M059J (cell line): ENCODE data around the gene ITGA2B. TPM values are rescaled to one million over a fixed set of nuclear protein-coding genes. Genes with fewer than 3 reads are reported as not detected.
"Not testable (repeated sequence)": the region's sequence is repeated elsewhere in the genome, so short reads cannot be mapped to it uniquely, and the experiment has no call there.

Source experiments
- DNase-seq: peaks from one replicate; pipeline ENCODE4 v3.0.0-alpha.2; 2012; ENCODE audit warnings: low read depth
- total RNA-seq: library from RNA; depleted of rRNA; stranded (reverse); fragments of >200 nt; shearing (Covaris generic); gene quantifications from 2 replicates; pipeline ENCODE4 v1.2.3, GENCODE V29; 2014

ITGA2B gene
- total RNA-seq, 1 experiment from 2014 or later: 0.25 TPM

DNA sequence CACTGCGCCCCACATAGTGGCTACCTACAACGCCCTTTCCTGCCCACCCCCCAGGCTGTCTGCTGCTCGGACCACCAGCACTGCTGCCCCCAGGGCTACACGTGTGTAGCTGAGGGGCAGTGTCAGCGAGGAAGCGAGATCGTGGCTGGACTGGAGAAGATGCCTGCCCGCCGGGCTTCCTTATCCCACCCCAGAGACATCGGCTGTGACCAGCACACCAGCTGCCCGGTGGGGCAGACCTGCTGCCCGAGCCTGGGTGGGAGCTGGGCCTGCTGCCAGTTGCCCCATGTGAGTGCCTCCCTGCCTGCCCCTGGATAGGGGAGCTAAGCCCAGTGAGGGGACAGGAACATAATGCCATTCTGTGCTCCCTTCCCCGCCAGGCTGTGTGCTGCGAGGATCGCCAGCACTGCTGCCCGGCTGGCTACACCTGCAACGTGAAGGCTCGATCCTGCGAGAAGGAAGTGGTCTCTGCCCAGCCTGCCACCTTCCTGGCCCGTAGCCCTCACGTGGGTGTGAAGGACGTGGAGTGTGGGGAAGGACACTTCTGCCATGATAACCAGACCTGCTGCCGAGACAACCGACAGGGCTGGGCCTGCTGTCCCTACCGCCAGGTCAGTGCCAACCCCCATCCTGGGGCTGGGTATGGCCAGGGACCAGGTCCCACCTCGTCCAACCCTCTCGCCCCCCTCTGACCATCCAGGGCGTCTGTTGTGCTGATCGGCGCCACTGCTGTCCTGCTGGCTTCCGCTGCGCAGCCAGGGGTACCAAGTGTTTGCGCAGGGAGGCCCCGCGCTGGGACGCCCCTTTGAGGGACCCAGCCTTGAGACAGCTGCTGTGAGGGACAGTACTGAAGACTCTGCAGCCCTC is 37.3 kb downstream of the ITGA2B start:
- no peak for DNase-seq

GRCh38 chr17:44351464-44351863 is 38.0 kb downstream of the ITGA2B start:
- no peak for DNase-seq

DNA sequence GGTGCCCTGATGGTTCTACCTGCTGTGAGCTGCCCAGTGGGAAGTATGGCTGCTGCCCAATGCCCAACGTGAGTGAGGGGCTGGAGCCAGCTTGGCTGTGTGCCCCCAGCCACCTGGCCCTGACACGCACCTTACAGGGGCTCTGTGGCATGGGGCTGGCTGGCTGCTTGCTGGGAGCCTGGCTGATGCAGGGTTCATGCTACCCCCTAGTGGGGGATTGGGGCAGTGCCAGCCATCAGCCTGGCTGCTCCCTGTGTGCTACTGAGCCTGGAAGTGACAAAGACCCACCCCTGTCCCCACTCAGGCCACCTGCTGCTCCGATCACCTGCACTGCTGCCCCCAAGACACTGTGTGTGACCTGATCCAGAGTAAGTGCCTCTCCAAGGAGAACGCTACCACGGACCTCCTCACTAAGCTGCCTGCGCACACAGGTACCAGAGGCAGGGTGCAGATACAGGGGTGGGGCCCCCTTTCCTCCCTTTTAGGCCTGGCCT is 38.7 kb downstream of the ITGA2B start:
- DNase-seq: peak; percentile 42

DNA sequence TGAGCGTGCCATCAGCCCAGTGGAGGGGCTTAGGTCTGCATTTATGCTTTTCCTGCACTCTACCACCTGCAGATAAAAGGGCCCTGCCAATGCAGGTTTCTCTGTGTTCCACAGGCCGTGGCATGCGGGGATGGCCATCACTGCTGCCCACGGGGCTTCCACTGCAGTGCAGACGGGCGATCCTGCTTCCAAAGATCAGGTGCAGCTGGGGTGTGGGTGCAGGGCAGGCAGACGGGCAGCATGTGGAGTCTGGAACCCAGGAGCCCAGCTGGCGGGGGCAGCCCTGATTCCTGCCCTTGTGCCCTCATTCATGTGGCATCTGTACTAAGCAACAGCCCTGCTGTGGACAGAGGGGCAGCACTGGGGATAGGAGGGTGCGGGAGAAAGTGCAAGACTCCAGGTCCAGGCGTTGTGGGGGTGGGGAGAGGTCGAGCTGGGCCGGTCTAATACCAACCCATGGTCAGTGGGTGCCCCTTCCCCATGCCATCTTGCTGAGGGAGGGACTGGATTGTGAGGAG is 39.8 kb downstream of the ITGA2B start:
- no peak for DNase-seq

GRCh38 chr17:44348988-44349364 is 40.5 kb downstream of the ITGA2B start:
- DNase-seq: no peak

- peak; percentile 44 for DNase-seq
Observed at GRCh38 chr17:44348234-44348987, 41.0 kb downstream of the ITGA2B start.

DNA sequence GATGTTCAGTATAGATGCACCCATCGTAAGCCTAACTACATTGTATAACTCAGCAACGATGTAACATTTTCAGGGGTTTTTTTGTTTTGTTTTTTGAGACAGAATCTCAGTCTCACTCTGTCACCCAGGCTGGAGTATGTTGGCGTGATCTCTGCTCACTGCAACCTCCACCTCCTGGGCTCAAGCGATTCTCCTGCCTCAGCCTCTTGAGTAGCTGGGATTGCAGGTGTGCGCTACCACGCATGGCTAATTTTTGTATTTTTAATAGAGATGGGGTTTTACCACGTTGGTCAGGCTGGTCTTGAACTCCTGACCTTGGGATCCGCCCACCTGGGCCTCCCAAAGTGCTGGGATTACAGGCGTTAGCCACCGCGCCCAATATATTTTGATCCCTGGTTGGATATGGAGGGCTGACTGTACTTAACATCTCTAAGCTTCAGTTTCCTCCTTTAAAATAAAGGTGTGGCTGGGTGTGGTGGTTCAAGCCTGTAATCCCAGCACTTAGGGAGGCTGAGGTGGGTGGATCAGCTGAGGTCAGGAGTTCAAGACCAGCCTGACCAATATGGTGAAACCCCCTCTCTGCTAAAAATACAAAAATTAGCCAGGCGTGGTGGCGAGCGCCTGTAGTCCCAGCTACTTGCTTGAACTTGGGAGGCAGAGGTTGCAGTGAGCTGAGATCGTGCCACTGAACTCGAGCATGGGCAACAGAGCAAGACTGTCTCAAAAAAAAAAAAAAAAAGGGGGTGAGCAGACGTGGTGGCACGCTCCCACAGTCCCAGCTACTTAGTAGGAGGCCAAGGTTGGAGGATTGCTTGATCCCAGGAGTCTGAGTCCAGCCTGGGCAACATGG is 42.0 kb downstream of the ITGA2B start:
- DNase-seq: not testable (repeated sequence)

DNA sequence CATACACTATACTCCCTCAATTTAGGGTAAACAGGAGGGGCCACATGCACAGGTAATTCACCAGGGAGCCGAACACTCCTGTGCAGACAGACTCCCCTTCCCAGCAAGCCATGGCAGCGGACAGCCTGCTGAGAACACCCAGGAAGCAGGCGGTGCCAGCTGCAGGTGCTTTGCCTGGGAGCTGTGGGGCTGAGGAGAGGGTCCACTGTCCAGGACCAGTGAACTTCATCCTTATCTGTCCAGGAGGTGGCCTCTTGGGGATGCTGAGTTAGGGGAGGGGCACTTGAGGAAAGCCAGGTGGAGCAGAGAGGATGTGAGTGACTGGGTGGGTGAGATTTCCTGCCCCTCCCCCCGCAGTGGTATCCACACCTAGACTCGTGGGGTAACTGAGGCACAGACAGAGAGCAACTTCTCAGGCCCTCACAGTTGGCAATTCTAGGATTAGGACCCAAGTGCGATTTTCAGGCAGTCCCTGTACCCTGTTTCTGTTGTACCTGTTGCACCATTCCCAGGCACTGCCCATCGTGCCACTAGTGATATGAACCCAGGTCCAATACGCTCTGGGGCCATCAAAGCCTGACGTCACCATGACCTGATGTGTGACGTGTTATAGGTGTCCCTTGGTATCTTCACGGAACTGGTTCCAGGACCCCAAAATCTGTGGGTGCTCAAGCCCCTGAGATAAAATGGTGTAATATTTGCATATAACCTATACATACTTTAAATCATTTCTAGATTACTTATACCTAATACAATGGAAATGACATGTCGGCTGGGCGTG is 43.2 kb downstream of the ITGA2B start:
- no peak for DNase-seq

GRCh38 chr17:44345454-44346026 is 43.9 kb downstream of the ITGA2B start:
- peak; percentile 72 for DNase-seq

DNA sequence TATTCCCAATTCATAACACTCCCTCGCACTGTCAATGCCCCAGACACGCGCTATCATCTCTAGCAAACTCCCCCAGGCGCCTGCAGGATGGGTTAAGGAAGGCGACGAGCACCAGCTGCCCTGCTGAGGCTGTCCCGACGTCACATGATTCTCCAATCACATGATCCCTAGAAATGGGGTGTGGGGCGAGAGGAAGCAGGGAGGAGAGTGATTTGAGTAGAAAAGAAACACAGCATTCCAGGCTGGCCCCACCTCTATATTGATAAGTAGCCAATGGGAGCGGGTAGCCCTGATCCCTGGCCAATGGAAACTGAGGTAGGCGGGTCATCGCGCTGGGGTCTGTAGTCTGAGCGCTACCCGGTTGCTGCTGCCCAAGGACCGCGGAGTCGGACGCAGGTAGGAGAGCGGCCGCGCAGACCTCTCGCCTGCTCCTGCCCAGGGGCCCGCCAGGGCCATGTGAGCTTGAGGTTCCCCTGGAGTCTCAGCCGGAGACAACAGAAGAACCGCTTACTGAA is 44.5 kb downstream of the ITGA2B start, which contains the start of gene GRN:
GRN (plus strand) TSS at position 364 of the 515 bp plus-strand sequence. CDS start 3,863 bp downstream, outside the sequence.
- peak; percentile 99 for DNase-seq

DNA sequence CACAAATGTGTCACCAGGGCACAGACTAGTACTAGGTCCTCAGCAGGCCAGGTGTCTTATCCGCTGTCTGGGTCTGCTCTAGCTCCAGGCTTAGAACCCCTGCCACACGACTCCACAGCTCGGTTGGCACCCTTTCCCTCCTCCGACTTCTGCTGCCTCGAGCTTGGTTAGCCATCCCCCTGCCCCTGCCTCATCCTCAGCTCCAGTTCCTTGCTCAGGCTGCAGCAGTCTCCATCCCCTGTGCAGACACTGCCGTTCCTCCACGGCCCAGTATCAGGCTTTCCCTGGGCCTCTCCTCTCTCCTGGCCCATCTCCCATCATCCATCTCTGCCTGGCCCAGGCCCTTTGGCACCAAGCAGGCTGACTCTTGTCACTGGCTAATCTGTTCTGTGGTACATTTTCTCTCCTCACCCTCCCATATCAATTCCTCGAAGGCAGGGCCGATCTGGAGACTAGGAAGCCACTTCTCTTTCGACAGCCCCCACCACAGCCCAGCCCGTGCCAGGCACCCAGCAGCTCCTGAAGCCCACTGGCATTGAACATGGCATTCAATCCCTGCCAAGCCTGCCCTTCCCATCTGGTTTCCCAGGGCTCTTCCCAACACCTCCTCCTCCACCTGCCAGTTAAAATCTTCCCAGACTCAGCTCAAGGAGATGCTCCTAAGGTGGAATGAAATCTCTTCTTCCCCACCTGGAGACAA is 45.8 kb downstream of the ITGA2B start:
- no peak for DNase-seq

DNA sequence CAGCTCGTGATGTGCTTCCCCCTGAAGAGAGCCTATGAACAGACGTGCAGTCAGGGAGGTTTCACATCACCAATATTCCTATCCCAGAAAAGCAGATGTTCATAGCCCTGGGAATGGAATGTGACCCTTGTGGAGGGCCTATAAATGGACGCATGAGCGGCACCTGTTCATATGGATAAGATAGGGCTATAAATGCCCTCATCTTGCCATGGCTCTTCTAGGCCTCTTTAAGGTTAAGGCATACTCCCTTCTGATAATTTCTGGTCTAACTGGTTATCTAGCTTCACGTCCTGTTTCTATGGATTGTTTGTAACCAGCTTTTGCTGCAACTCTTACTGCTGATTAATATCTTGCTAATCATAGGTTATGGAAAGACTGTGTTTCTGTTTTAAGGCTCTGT is 48.9 kb downstream of the ITGA2B start:
- DNase-seq: not testable (repeated sequence)

- peak; percentile 34 for DNase-seq
Observed at GRCh38 chr17:44338702-44339101, 50.7 kb downstream of the ITGA2B start.

DNA sequence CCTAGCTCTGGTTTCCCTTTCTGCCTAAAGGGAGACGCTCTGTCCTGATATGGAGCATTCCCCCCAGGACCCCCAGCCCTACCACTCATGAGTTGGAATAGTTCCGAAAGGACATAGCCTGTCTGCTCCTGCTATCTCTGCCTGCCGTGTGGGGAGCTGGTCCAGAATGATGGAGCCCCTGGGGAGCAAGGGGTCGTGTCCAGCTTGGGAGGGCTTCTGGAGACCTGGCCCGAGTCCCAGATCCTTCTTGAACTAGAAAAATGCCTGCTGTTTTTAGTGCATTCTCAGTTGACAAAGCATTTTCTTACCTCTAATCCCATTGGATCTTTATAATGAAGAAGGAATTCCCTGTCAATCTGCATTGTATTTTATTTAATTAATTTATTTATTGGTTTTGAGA is 53.5 kb downstream of the ITGA2B start:
- DNase-seq: no peak

DNA sequence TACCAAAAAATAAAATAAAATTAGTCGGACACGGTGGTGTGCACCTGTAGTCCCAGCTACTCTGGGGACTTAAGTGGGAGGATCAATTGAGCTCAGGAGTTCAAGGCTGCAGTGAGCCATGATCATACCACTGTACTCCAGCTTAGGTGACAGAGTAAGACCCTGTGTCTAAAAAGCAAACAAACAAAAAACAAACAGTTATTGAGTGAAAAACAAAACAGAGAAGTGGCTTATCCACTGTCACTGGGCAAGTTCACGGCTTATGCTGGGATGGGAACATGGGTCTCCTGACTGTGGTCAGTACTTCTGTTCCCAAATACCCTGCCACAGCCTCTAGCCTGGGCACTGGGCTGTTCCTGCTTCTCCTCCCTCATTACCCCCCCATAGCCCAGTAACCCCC is 53.9 kb downstream of the ITGA2B start:
- DNase-seq: no peak

DNA sequence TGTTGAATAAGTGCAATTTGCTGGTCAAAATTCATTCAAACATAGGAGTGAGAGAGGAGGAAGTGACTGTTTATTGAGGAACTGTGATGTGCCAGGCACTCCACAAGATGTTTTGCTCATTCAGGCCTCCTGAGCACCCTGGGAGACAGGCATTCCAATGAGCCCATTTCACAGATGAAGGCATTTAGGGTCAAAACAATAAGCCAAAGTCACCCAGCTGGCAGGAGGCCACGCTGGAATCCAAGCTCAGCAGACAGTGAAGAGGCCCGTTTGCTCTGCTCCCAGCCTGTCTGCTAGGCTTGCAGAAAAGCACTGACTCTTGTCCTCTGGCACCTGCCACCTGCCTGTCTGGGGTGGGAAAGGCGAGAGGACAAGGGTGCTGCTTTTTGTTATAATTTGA is 54.7 kb downstream of the ITGA2B start:
- no peak for DNase-seq

DNA sequence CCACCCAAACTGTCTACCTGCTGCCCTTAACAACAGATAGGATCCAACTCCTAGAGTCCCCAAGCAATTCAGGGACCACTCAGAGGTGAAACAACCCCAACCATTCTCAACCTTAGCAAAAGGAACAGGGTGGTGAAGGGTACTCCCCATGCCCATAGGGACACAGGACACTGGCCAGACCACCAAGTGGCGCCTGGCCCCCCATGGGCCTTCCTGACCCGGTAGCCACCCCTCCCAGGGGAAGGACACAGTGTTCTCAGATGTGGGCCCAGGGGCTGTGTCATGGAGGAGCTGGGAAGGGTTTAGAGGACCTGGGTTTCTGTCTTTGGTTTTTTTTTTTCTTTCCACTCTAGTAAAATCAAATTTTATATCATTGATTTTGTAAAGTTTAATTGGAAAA is 55.1 kb downstream of the ITGA2B start:
- no peak for DNase-seq

GRCh38 chr17:44333371-44333770 is 56.1 kb downstream of the ITGA2B start:
- DNase-seq: no peak

- DNase-seq: peak; percentile 73
Observed at GRCh38 chr17:44331249-44331760, 58.1 kb downstream of the ITGA2B start.
